Measurements from ENCODE around the gene PLCB1. TPM values are rescaled to one million over a fixed set of nuclear protein-coding genes. Genes with fewer than 3 reads are reported as not detected.

PLCB1 gene
- total and polyA plus RNA-seq, 2 of the 4 experiments (the other 2 are of a cell fraction): 5.6 to 16.1 TPM

DNA sequence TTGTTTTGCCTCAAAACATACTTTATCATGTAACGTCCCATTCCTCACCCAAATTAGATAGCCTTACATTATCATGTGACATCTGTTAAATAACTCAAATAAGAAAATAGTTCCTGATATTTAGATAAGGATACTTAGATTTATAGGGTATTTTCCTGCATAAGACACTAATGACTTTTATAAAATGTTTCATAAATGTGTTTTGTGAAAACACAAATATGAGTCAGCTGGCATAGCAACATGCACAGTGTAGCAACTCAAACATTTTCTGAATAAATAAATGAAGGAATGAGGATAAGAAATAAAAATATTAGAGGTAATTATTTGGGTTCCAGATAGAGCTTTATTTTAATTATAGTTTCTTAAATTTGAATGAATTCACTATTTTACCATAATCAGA lies 476.4 kb downstream of the PLCB1 start:
- Histone ChIP-seq H2BK120ac (ENCODE audit: low read depth, low read length) (no peak overlapping the region), H3K9me1 (ENCODE audit: insufficient read depth, low read length) (no peaks in the 10 kb centered on the region), H3K18ac (ENCODE audit: low read depth, low read length) (no peak overlapping the region), H2BK5ac (ENCODE audit: low read depth, low read length, poor library complexity, severe bottlenecking) (no peak overlapping the region), H3K56ac (ENCODE audit: extremely low read depth, insufficient read depth, low read length) (no peak overlapping the region), H3K9me3 (ENCODE audit: control insufficient read depth, insufficient read depth, low read length) (no peaks in the 10 kb centered on the region), H2BK15ac (ENCODE audit: low read depth, low read length) (no peak overlapping the region), H2BK20ac (ENCODE audit: low read depth, low read length) (no peak overlapping the region), H3K14ac (replicated peaks; ENCODE audit: low read depth, low read length) (no peak overlapping the region), H4K8ac (ENCODE audit: low read depth in 2 of 2, low read length in 2 of 2) (no peak overlapping the region), H2AK9ac (replicated peaks; ENCODE audit: low read depth, low read length, poor library complexity) (no peak overlapping the region), H3K27me3 (ENCODE audit: control insufficient read depth, insufficient read depth, low read length) (no peaks in the 10 kb centered on the region), H2AFZ (replicated peaks; ENCODE audit: low read length, poor library complexity) (no peak overlapping the region), H3K27ac (ENCODE audit: insufficient read depth, low read length) (no peak overlapping the region), H3K4ac (ENCODE audit: low read depth, low read length) (no peak overlapping the region), H4K91ac (ENCODE audit: insufficient read depth, low read depth, low read length) (no peak overlapping the region), H3K23ac (ENCODE audit: low read depth, low read length) (no peak overlapping the region), H3K4me2 (ENCODE audit: low read depth, low read length) (no peak overlapping the region), H2AK5ac (ENCODE audit: low read depth, low read length) (no peak overlapping the region), H4K5ac (ENCODE audit: low read depth, low read length) (no peak overlapping the region), H3K9ac (ENCODE audit: low read depth, low read length) (no peak overlapping the region), H3K36me3 (ENCODE audit: control insufficient read depth, insufficient read depth, low read length) (no peaks in the 10 kb centered on the region), H3K4me1 (ENCODE audit: control insufficient read depth, insufficient read depth, low read length) (no peaks in the 10 kb centered on the region), H3K4me3 (ENCODE audit: insufficient read depth, low read depth, low read length) (no peak overlapping the region), H3K79me1 (ENCODE audit: low read depth in 1 of 2, low read length in 2 of 2) (no peaks in the 10 kb centered on the region), H4K20me1 (ENCODE audit: insufficient read depth, low read length) (no peaks in the 10 kb centered on the region)
- CTCF ChIA-PET: no interaction called here
- ATAC-seq (ENCODE audit: low read depth) (no peak), DNase-seq (no peak)
- dilution Hi-C loops (cut with HindIII; ENCODE audit: low sequenced_read_pairs, unreplicated experiment) (no loop called here), intact Hi-C loops (cut with micrococcal nuclease) (no loop called here), in situ Hi-C loops (cut with MboI; ENCODE audit: low sequenced_read_pairs) (no loop called here)
- POLR2A ChIA-PET (ENCODE audit: unreplicated experiment): no interaction called here
- TF ChIP-seq MAZ (IDR thresholded peaks at IDR 0.05; ENCODE audit: borderline replicate concordance, low read depth, low read length) (no peak), NFE2L2 (IDR thresholded peaks at IDR 0.05; ENCODE audit: low read depth, low read length) (no peak), BHLHE40 (IDR thresholded peaks at IDR 0.05; ENCODE audit: low read depth, low read length) (no peak), MAFK (IDR thresholded peaks at IDR 0.05; ENCODE audit: low read depth, low read length) (no peak), POLR2A (IDR thresholded peaks at IDR 0.05; ENCODE audit: low read depth, low read length) (no peak), ELK1 (IDR thresholded peaks at IDR 0.05; ENCODE audit: borderline replicate concordance, low read depth, low read length) (no peak), RCOR1 (IDR thresholded peaks at IDR 0.05; ENCODE audit: insufficient replicate concordance, low read length) (no peak)
- WGBS, 2 experiments (ENCODE audit: extremely low coverage in 2 of 2, insufficient read length in 1 of 2): no CpG with 5 or more reads among the region's 1 CpG
- BruUV-seq (replicated peaks): no TSS peak
